HUES48 (cell line): Measurements from ENCODE around the gene EPN3.

Experiments used
- H3K27ac ChIP-seq: one replicate; pipeline ENCODE4 v1.7.0; 2013; ENCODE audit warnings: low read depth, low read length, inconsistent platforms
- H3K27me3 ChIP-seq: 2 replicates; pipeline ENCODE4 v1.6.1; 2013; ENCODE audit warnings: mild to moderate bottlenecking, low read length; ENCODE audit not compliant: control insufficient read depth, insufficient read depth
- H3K36me3 ChIP-seq: 2 replicates; pipeline ENCODE4 v1.6.1; 2013; ENCODE audit warnings: low read length; ENCODE audit not compliant: control insufficient read depth, insufficient read depth
- H3K4me1 ChIP-seq: 2 replicates; pipeline ENCODE4 v1.6.1; 2013; ENCODE audit warnings: mild to moderate bottlenecking, low read length; ENCODE audit not compliant: control insufficient read depth, insufficient read depth
- H3K4me3 ChIP-seq: 2 replicates; pipeline ENCODE4 v1.5.1; 2013; ENCODE audit warnings: mild to moderate bottlenecking, low read depth, low read length
- H3K9ac ChIP-seq: 2 replicates; pipeline ENCODE4 v1.6.1; 2013; ENCODE audit warnings: mild to moderate bottlenecking, low read depth, low read length, moderate library complexity
- H3K9me3 ChIP-seq: 2 replicates; pipeline ENCODE4 v1.6.1; 2013; ENCODE audit warnings: low read length; ENCODE audit not compliant: control insufficient read depth, insufficient read depth

Gene EPN3

GRCh38 chr17:50544516-50544915 lies 12.0 kb downstream of the EPN3 start:
- Histone ChIP-seq H3K9ac (no peak overlapping the region), H3K9me3 (no peaks in the 10 kb centered on the region), H3K4me3 (no peak overlapping the region), H3K36me3 (no peaks in the 10 kb centered on the region), H3K27ac (no peak overlapping the region), H3K4me1 (peaks cover 18% of the 10 kb centered on the region), H3K27me3 (peaks cover 10% of the 10 kb centered on the region)

- peaks cover 14% of the 10 kb centered on the region for H3K4me1 ChIP-seq
- no peak overlapping the region for H3K4me3 ChIP-seq
- no peaks in the 10 kb centered on the region for H3K9me3 ChIP-seq
- H3K9ac ChIP-seq, result no peak overlapping the region
- peaks cover 10% of the 10 kb centered on the region for H3K27me3 ChIP-seq
- no peak overlapping the region for H3K27ac ChIP-seq
- no peaks in the 10 kb centered on the region for H3K36me3 ChIP-seq
These were observed 12.8 kb downstream of the EPN3 start for GRCh38 chr17:50545311-50545710.

DNA sequence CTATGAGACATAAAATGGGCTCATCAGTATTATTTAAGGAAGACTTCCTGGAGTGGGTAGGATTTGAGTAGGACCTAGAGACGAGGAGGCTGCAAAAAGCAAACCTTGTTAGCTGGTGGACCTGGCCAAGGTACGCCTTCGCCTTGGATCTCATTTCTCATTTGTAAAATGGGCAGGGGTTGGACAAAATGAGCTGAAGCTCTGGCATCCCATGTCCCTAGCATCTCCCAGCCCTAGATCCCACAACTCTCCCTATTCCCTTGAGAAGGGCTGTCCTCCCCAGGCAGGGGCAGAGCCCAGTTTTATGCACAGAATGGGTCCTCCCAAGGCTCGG lies 14.1 kb downstream of the EPN3 start:
- H3K9me3 ChIP-seq, result no peaks in the 10 kb centered on the region
- H3K27me3 ChIP-seq, result no peaks in the 10 kb centered on the region
- peaks cover 14% of the 10 kb centered on the region for H3K4me1 ChIP-seq
- no peak overlapping the region for H3K9ac ChIP-seq
- no peak overlapping the region for H3K27ac ChIP-seq
- no peaks in the 10 kb centered on the region for H3K36me3 ChIP-seq
- no peak overlapping the region for H3K4me3 ChIP-seq

DNA sequence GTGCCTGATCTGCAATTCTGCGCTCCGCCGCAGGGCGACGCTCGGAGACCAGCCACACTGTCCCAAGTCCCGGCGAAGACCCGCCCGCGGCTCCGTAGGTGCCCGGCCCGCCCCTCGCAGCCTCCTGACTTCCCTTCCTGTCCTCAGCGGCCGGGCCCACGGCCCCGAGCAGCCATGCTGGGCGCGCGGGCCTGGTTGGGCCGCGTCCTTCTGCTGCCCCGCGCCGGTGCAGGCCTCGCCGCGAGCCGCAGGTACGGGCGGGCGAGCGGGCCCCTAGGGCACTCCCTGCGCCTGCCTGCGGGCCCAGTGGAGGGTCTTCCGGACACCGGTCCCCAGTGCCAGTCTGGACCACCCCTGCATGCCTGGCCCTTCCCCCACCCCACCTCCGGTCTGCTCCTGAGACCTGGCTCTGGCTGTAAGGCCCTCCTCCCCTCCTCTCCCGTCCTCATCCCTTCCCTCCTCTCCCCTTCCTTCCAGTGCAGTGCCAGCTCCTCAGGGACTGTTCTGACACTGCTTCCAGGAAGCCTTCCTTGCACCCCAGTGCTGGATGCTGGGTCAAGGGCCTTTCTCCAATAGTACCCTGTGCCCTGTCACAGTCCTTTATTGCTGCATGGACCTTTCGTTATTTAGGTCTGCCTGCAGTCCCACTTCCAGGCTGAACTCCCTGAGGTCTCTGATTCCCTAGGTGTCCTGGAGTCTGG lies 14.7 kb downstream of the EPN3 start, which contains the start of gene SPATA20:
TSS of gene SPATA20 (plus strand) at position 140 of the 701 bp plus-strand sequence. CDS start at position 175, 35 bp downstream.
- Histone ChIP-seq H3K27ac (peak within 1 kb of the TSS; percentile 29), H3K9me3 (no peaks in the 10 kb centered on the region), H3K36me3 (no peaks in the 10 kb centered on the region), H3K9ac (peak within 1 kb of the TSS; percentile 50; the same call in 1 of the 2 replicates), H3K27me3 (no peaks in the 10 kb centered on the region), H3K4me1 (peaks cover 14% of the 10 kb centered on the region), H3K4me3 (peak within 1 kb of the TSS; percentile 64)

DNA sequence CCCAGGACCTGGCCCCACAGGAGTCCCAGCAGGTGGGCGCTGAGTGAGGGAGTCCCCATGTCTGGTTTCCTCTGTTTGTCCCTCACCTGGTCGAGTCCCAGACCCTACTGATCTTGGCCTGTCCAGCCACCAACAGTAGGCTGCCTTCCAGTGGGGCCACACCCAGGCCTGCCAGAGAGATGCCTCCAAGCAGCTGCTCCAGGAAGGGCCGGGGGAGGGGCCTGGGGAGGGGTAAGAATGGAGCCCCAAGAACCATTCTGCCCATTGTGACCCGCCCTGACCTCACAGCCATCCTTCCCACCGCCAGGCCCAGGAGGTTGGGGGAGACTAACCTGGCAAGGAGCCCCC lies 15.2 kb downstream of the EPN3 start:
- Histone ChIP-seq H3K27me3 (no peaks in the 10 kb centered on the region), H3K4me1 (peaks cover 9% of the 10 kb centered on the region; the same call in 1 of the 2 replicates), H3K27ac (no peak overlapping the region), H3K4me3 (peak overlapping the region; percentile 64), H3K9ac (no peak overlapping the region), H3K9me3 (no peaks in the 10 kb centered on the region), H3K36me3 (no peaks in the 10 kb centered on the region)

GRCh38 chr17:50548831-50549230 lies 16.3 kb downstream of the EPN3 start:
- Histone ChIP-seq H3K27ac (no peak overlapping the region), H3K4me1 (peaks cover 4% of the 10 kb centered on the region; the same call in 1 of the 2 replicates), H3K4me3 (no peak overlapping the region), H3K36me3 (no peaks in the 10 kb centered on the region), H3K27me3 (no peaks in the 10 kb centered on the region), H3K9me3 (no peaks in the 10 kb centered on the region), H3K9ac (no peak overlapping the region)

GRCh38 chr17:50549256-50549941 lies 16.9 kb downstream of the EPN3 start:
- no peaks in the 10 kb centered on the region for H3K27me3 ChIP-seq
- H3K36me3 ChIP-seq, result no peaks in the 10 kb centered on the region
- H3K27ac ChIP-seq, result no peak overlapping the region
- no peak overlapping the region for H3K9ac ChIP-seq
- H3K9me3 ChIP-seq, result no peaks in the 10 kb centered on the region
- H3K4me1 ChIP-seq, result peaks cover 4% of the 10 kb centered on the region; the same call in 1 of the 2 replicates
- H3K4me3 ChIP-seq, result no peak overlapping the region

DNA sequence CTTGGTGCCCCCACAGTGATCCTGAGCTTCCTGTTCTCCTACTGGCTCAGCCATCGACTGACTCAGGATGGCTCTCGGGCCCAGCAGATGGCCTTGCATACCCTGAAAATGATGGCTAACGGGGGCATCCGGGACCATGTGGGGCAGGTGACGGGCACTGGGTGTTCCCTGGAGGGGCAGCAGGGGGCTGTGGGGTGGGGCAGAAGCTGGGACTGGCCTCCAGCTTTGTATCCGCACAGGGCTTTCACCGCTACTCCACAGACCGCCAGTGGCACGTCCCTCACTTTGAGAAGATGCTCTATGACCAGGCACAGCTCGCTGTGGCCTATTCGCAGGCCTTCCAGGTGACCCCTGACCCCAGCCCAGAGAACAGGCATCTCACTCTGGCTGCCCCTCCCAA lies 17.4 kb downstream of the EPN3 start:
- no peak overlapping the region for H3K27ac ChIP-seq
- H3K9me3 ChIP-seq, result no peaks in the 10 kb centered on the region
- H3K9ac ChIP-seq, result no peak overlapping the region
- no peak overlapping the region for H3K4me3 ChIP-seq
- peaks cover 4% of the 10 kb centered on the region; the same call in 1 of the 2 replicates for H3K4me1 ChIP-seq
- H3K27me3 ChIP-seq, result no peaks in the 10 kb centered on the region
- H3K36me3 ChIP-seq, result no peaks in the 10 kb centered on the region

GRCh38 chr17:50550661-50551432 lies 18.3 kb downstream of the EPN3 start:
- Histone ChIP-seq H3K9me3 (no peaks in the 10 kb centered on the region), H3K9ac (no peak overlapping the region), H3K36me3 (no peaks in the 10 kb centered on the region), H3K27me3 (no peaks in the 10 kb centered on the region), H3K4me3 (no peak overlapping the region), H3K27ac (no peak overlapping the region), H3K4me1 (peaks cover 4% of the 10 kb centered on the region; the same call in 1 of the 2 replicates)

DNA sequence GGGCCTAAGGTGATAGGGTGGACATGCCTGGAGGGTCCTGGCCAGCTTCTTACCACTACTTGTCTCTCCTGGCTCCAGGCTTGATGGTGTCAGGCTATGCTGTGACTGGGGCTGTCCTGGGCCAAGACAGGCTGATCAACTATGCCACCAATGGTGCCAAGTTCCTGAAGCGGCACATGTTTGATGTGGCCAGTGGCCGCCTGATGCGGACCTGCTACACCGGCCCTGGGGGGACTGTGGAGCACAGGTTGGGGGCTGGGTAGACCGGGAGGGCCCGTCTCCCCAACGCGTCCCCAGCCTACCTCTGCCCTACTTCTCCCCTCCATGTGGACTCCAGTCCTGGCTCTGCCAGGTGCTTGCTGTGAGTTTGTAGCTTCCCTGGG lies 18.9 kb downstream of the EPN3 start:
- Histone ChIP-seq H3K36me3 (no peaks in the 10 kb centered on the region), H3K4me3 (no peak overlapping the region), H3K4me1 (peaks cover 4% of the 10 kb centered on the region; the same call in 1 of the 2 replicates), H3K9ac (no peak overlapping the region), H3K9me3 (no peaks in the 10 kb centered on the region), H3K27me3 (no peaks in the 10 kb centered on the region), H3K27ac (no peak overlapping the region)

- peaks cover 4% of the 10 kb centered on the region for H3K27me3 ChIP-seq
- H3K9ac ChIP-seq, result no peak overlapping the region
- H3K4me3 ChIP-seq, result no peak overlapping the region
- H3K9me3 ChIP-seq, result no peaks in the 10 kb centered on the region
- no peak overlapping the region for H3K27ac ChIP-seq
- H3K36me3 ChIP-seq, result no peaks in the 10 kb centered on the region
- H3K4me1 ChIP-seq, result 0 out of 2 replicates have a peak, but pooled peaks cover 4% of the 10 kb centered on the region
These were observed 19.3 kb downstream of the EPN3 start for GRCh38 chr17:50551884-50552283.
